ENCODE data around the gene CDRT15L2. TPM values are rescaled to one million over a fixed set of nuclear protein-coding genes. Genes with fewer than 3 reads are reported as not detected.
"Not testable (repeated sequence)": the region's sequence is repeated elsewhere in the genome, so short reads cannot be mapped to it uniquely, and the experiment has no call there.

CDRT15L2 gene
- total RNA-seq, result not detected

- intact Hi-C loops (cut with DNase I); H3K9me3 ChIP-seq; H3K27ac ChIP-seq; H3K36me3 ChIP-seq; DNase-seq; H3K27me3 ChIP-seq; H3K4me1 ChIP-seq; H3K4me3 ChIP-seq (replicated peaks in 1 of 3): not testable (repeated sequence)
- WGBS, 2 donors, result 93 to 95% methylated on average over 9 to 12 of the region's 12 CpGs
Measured at GRCh38 chr17:20579424-20579823, at the start of gene CDRT15L2. Gene CDRT15L2, plus strand, starts transcription at chr17:20579724. Its CDS starts 20 bp downstream, at chr17:20579744.

- H3K9me3 ChIP-seq; H3K4me3 ChIP-seq (replicated peaks in 1 of 3); H3K27ac ChIP-seq; intact Hi-C loops (cut with DNase I); H3K36me3 ChIP-seq; H3K27me3 ChIP-seq; DNase-seq; H3K4me1 ChIP-seq: not testable (repeated sequence)
- 77 to 91% methylated on average over 4 to 5 of the region's 6 CpGs for WGBS, 2 donors
Measured at GRCh38 chr17:20530104-20530503, 49.4 kb upstream of the CDRT15L2 start.

GRCh38 chr17:20532544-20533090, 46.9 kb upstream of the CDRT15L2 start:
- H3K27ac ChIP-seq; H3K9me3 ChIP-seq; intact Hi-C loops (cut with DNase I); H3K27me3 ChIP-seq; H3K4me1 ChIP-seq; H3K4me3 ChIP-seq (replicated peaks in 1 of 3); DNase-seq; H3K36me3 ChIP-seq: not testable (repeated sequence)
- WGBS, 2 donors, result 1% methylated on average over 13 of the region's 31 CpGs; no CpG with 5 or more reads in 1 of the 2 donors

GRCh38 chr17:20533206-20533605, 46.3 kb upstream of the CDRT15L2 start:
- H3K36me3 ChIP-seq; H3K4me3 ChIP-seq (replicated peaks in 1 of 3); H3K27ac ChIP-seq; H3K27me3 ChIP-seq; H3K9me3 ChIP-seq; DNase-seq; intact Hi-C loops (cut with DNase I); H3K4me1 ChIP-seq: not testable (repeated sequence)
- WGBS, 2 donors, result 1 to 7% methylated on average over 11 of the region's 11 CpGs

GRCh38 chr17:20534711-20535550, 44.6 kb upstream of the CDRT15L2 start:
- H3K36me3 ChIP-seq; H3K27me3 ChIP-seq; H3K4me1 ChIP-seq; intact Hi-C loops (cut with DNase I); H3K9me3 ChIP-seq; H3K4me3 ChIP-seq (replicated peaks in 1 of 3); DNase-seq; H3K27ac ChIP-seq: not testable (repeated sequence)
- 76 to 81% methylated on average over 7 to 8 of the region's 8 CpGs for WGBS, 2 donors

GRCh38 chr17:20540414-20540813, 39.1 kb upstream of the CDRT15L2 start:
- H3K9me3 ChIP-seq; intact Hi-C loops (cut with DNase I); H3K4me1 ChIP-seq; H3K36me3 ChIP-seq; H3K27ac ChIP-seq; H3K27me3 ChIP-seq; DNase-seq; H3K4me3 ChIP-seq (replicated peaks in 1 of 3): not testable (repeated sequence)
- WGBS, 2 donors, result no CpG with 5 or more reads among the region's 5 CpGs

- 35 to 37% methylated on average over 3 of the region's 3 CpGs for WGBS, 2 donors
- H3K27ac ChIP-seq; H3K4me1 ChIP-seq; H3K36me3 ChIP-seq; intact Hi-C loops (cut with DNase I); H3K9me3 ChIP-seq; DNase-seq; H3K4me3 ChIP-seq (replicated peaks in 1 of 3); H3K27me3 ChIP-seq: not testable (repeated sequence)
Measured at GRCh38 chr17:20540865-20541264, 38.7 kb upstream of the CDRT15L2 start.

GRCh38 chr17:20541853-20542546, 37.5 kb upstream of the CDRT15L2 start:
- H3K27ac ChIP-seq; H3K4me3 ChIP-seq (replicated peaks in 1 of 3); H3K4me1 ChIP-seq; intact Hi-C loops (cut with DNase I); H3K9me3 ChIP-seq; H3K36me3 ChIP-seq; H3K27me3 ChIP-seq; DNase-seq: not testable (repeated sequence)
- WGBS, 2 donors, result 60 to 62% methylated on average over 7 of the region's 7 CpGs

GRCh38 chr17:20547923-20548322, 31.6 kb upstream of the CDRT15L2 start:
- intact Hi-C loops (cut with DNase I); H3K36me3 ChIP-seq; H3K4me1 ChIP-seq; DNase-seq; H3K27me3 ChIP-seq; H3K27ac ChIP-seq; H3K4me3 ChIP-seq (replicated peaks in 1 of 3); H3K9me3 ChIP-seq: not testable (repeated sequence)
- no CpG with 5 or more reads among the region's 5 CpGs for WGBS, 2 donors

GRCh38 chr17:20552920-20553319, 26.6 kb upstream of the CDRT15L2 start:
- 100% methylated on average over 2 of the region's 6 CpGs; no CpG with 5 or more reads in 1 of the 2 donors for WGBS, 2 donors
- H3K27me3 ChIP-seq, result not testable (repeated sequence)

GRCh38 chr17:20554728-20555127, 24.8 kb upstream of the CDRT15L2 start:
- H3K27me3 ChIP-seq; intact Hi-C loops (cut with DNase I); H3K36me3 ChIP-seq; DNase-seq; H3K27ac ChIP-seq; H3K4me3 ChIP-seq (replicated peaks in 1 of 3); H3K4me1 ChIP-seq; H3K9me3 ChIP-seq: not testable (repeated sequence)
- WGBS, 2 donors, result 80 to 92% methylated on average over 2 to 3 of the region's 4 CpGs

More at GRCh38 chr17:20552920-20553319, 26.6 kb upstream of the CDRT15L2 start:
- DNase-seq; intact Hi-C loops (cut with DNase I); H3K9me3 ChIP-seq; H3K36me3 ChIP-seq; H3K27ac ChIP-seq; H3K4me1 ChIP-seq; H3K4me3 ChIP-seq (replicated peaks in 1 of 3): not testable (repeated sequence)

GRCh38 chr17:20555135-20556010, 24.2 kb upstream of the CDRT15L2 start:
- H3K4me1 ChIP-seq; DNase-seq; H3K9me3 ChIP-seq; H3K27ac ChIP-seq; H3K4me3 ChIP-seq (replicated peaks in 1 of 3); intact Hi-C loops (cut with DNase I); H3K27me3 ChIP-seq; H3K36me3 ChIP-seq: not testable (repeated sequence)
- WGBS, 2 donors, result 90 to 95% methylated on average over 7 of the region's 20 CpGs
